Tibial nerve (tissue), 3 donors: ENCODE data around the gene TSEN15.

Experiments
- POLR2A ChIP-seq, 2 donors: fragments of 450-650 bp; IDR thresholded peaks; one replicate each; pipeline ENCODE4 v1.6.1; 2017; ENCODE audit warnings: antibody characterized with exemption in 2 of 2, mild to moderate bottlenecking in 2 of 2, moderate library complexity in 2 of 2
- TF ChIP-seq, protein P1 (sequence below), 5 experiments: fragments of 200-600 bp in 3 of 5; fragments of 450-650 bp in 2 of 5; sonication (generic) in 3 of 5; IDR thresholded peaks; one replicate each; pipeline ENCODE4 v1.5.1; 2016 to 2019; ENCODE audit warnings: antibody characterized with exemption in 5 of 5, mild to moderate bottlenecking in 3 of 5, moderate library complexity in 2 of 5

GRCh38 chr1:184041731-184042130 is 9.8 kb upstream of the TSEN15 start:
- TF ChIP-seq, protein P1, sequence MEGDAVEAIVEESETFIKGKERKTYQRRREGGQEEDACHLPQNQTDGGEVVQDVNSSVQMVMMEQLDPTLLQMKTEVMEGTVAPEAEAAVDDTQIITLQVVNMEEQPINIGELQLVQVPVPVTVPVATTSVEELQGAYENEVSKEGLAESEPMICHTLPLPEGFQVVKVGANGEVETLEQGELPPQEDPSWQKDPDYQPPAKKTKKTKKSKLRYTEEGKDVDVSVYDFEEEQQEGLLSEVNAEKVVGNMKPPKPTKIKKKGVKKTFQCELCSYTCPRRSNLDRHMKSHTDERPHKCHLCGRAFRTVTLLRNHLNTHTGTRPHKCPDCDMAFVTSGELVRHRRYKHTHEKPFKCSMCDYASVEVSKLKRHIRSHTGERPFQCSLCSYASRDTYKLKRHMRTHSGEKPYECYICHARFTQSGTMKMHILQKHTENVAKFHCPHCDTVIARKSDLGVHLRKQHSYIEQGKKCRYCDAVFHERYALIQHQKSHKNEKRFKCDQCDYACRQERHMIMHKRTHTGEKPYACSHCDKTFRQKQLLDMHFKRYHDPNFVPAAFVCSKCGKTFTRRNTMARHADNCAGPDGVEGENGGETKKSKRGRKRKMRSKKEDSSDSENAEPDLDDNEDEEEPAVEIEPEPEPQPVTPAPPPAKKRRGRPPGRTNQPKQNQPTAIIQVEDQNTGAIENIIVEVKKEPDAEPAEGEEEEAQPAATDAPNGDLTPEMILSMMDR (IDR thresholded peaks at IDR 0.05): no peak
- no peak for TF ChIP-seq POLR2A (IDR thresholded peaks at IDR 0.05)
